ENCODE measurements around the gene EEA1. TPM values are rescaled to one million over a fixed set of nuclear protein-coding genes. Genes with fewer than 3 reads are reported as not detected.

EEA1 gene
- total and polyA plus RNA-seq, 2 experiments from 2014 or later, result 19.1 to 20.7 TPM

GRCh38 chr12:92877904-92878303, 51.2 kb downstream of the EEA1 start:
- no peak for TF ChIP-seq CTCF (IDR thresholded peaks at IDR 0.05; ENCODE audit: poor library complexity)
- TF ChIP-seq EZH2phosphoT487 (IDR thresholded peaks at IDR 0.05; ENCODE audit: low read depth, severe bottlenecking, unreplicated experiment), result no peak
- no peak for TF ChIP-seq EZH2 (IDR thresholded peaks at IDR 0.05; ENCODE audit: borderline replicate concordance)
- no peaks in the 10 kb centered on the region for H4K20me1 ChIP-seq (ENCODE audit: insufficient read depth, poor library complexity, severe bottlenecking)
- DNase-seq (ENCODE audit: low spot score), result no peak
- H2AFZ ChIP-seq, result no peak overlapping the region
- no peak overlapping the region for H3K27ac ChIP-seq
- no peaks in the 10 kb centered on the region for H3K9me2 ChIP-seq (replicated peaks; ENCODE audit: insufficient read depth)
- peaks cover 16% of the 10 kb centered on the region for H3K79me2 ChIP-seq
- no peaks in the 10 kb centered on the region for H3K4me1 ChIP-seq (ENCODE audit: insufficient read depth)
- WGBS (ENCODE audit: low lambda C conversion rate, missing lambda C conversion rate), result 100% methylated on average over 1 of the region's 1 CpG
- no peaks in the 10 kb centered on the region for H3K36me3 ChIP-seq (replicated peaks; ENCODE audit: insufficient read depth, low read depth)
- no peak overlapping the region for H3K4me3 ChIP-seq
- H3K4me2 ChIP-seq, result no peak overlapping the region
- no peaks in the 10 kb centered on the region for H3K9me3 ChIP-seq (ENCODE audit: low read depth)
- no peaks in the 10 kb centered on the region for H3K27me3 ChIP-seq

- no peak for TF ChIP-seq EZH2 (IDR thresholded peaks at IDR 0.05; ENCODE audit: borderline replicate concordance)
- no peak for TF ChIP-seq EZH2phosphoT487 (IDR thresholded peaks at IDR 0.05; ENCODE audit: low read depth, severe bottlenecking, unreplicated experiment)
- TF ChIP-seq CTCF (IDR thresholded peaks at IDR 0.05; ENCODE audit: poor library complexity), result no peak
- no peak for DNase-seq (ENCODE audit: low spot score)
- no peaks in the 10 kb centered on the region for H3K27me3 ChIP-seq
- no peaks in the 10 kb centered on the region for H3K9me2 ChIP-seq (replicated peaks; ENCODE audit: insufficient read depth)
- H3K36me3 ChIP-seq (replicated peaks; ENCODE audit: insufficient read depth, low read depth), result no peaks in the 10 kb centered on the region
- H4K20me1 ChIP-seq (ENCODE audit: insufficient read depth, poor library complexity, severe bottlenecking), result no peaks in the 10 kb centered on the region
- H3K4me2 ChIP-seq, result no peak overlapping the region
- WGBS (ENCODE audit: low lambda C conversion rate, missing lambda C conversion rate), result 96% methylated on average over 3 of the region's 3 CpGs
- H3K9me3 ChIP-seq (ENCODE audit: low read depth), result no peaks in the 10 kb centered on the region
- H2AFZ ChIP-seq, result no peak overlapping the region
- no peak overlapping the region for H3K27ac ChIP-seq
- peaks cover 16% of the 10 kb centered on the region for H3K79me2 ChIP-seq
- no peaks in the 10 kb centered on the region for H3K4me1 ChIP-seq (ENCODE audit: insufficient read depth)
- no peak overlapping the region for H3K4me3 ChIP-seq
Measured at GRCh38 chr12:92876496-92876895, 52.6 kb downstream of the EEA1 start.

DNA sequence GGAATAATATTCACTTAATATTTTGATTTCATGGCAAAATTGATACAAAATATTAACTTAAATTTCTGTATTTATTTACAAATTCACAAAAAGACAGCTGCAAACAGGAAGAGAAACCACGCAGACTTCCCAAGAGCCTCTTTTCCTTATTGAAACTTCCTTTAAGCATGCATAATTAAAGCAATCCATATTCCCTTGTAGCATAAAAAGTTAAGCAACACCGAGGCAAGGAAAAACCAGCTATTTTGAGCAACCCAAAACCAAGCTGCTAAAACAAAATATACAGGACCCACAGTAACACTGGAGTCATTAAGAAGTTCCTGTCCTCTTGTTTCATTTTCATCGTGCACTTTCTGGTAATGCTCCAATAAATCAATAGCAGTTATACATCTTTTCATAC, 58.0 kb downstream of the EEA1 start:
- 77% methylated on average over 3 of the region's 3 CpGs for WGBS (ENCODE audit: low lambda C conversion rate, missing lambda C conversion rate)
- no peaks in the 10 kb centered on the region for H4K20me1 ChIP-seq (ENCODE audit: insufficient read depth, poor library complexity, severe bottlenecking)

More for the DNA sequence above, 58.0 kb downstream of the EEA1 start:
- H3K27ac ChIP-seq, result no peak overlapping the region
- TF ChIP-seq EZH2 (IDR thresholded peaks at IDR 0.05; ENCODE audit: borderline replicate concordance) (no peak), EZH2phosphoT487 (IDR thresholded peaks at IDR 0.05; ENCODE audit: low read depth, severe bottlenecking, unreplicated experiment) (no peak), CTCF (IDR thresholded peaks at IDR 0.05; ENCODE audit: poor library complexity) (no peak)
- peaks cover 6% of the 10 kb centered on the region for H3K79me2 ChIP-seq
- no peaks in the 10 kb centered on the region for H3K36me3 ChIP-seq (replicated peaks; ENCODE audit: insufficient read depth, low read depth)
- no peaks in the 10 kb centered on the region for H3K9me3 ChIP-seq (ENCODE audit: low read depth)
- H3K4me2 ChIP-seq, result no peak overlapping the region
- no peaks in the 10 kb centered on the region for H3K9me2 ChIP-seq (replicated peaks; ENCODE audit: insufficient read depth)
- no peaks in the 10 kb centered on the region for H3K4me1 ChIP-seq (ENCODE audit: insufficient read depth)
- no peak overlapping the region for H3K4me3 ChIP-seq
- H2AFZ ChIP-seq, result no peak overlapping the region
- no peaks in the 10 kb centered on the region for H3K27me3 ChIP-seq
- no peak for DNase-seq (ENCODE audit: low spot score)

Data from hepatocyte (in vitro differentiated cells).